Ishikawa (cell line): Measurements from ENCODE around the gene MARCHF11.

Source experiments
- CEBPB ChIP-seq: IDR thresholded peaks from 2 replicates; pipeline ENCODE4 v1.6.1; 2012
- CREB1 ChIP-seq: IDR thresholded peaks from 2 replicates; pipeline ENCODE4 v1.6.1; 2012; ENCODE audit warnings: low read depth
- EGR1 ChIP-seq: IDR thresholded peaks from 2 replicates; pipeline ENCODE4 v1.6.1; 2012
- EP300 ChIP-seq: IDR thresholded peaks from 2 replicates; pipeline ENCODE4 v1.6.1; 2012; ENCODE audit warnings: borderline replicate concordance
- FOXM1 ChIP-seq: IDR thresholded peaks from 2 replicates; pipeline ENCODE4 v1.6.1; 2012; ENCODE audit warnings: low read depth, borderline replicate concordance
- MAX ChIP-seq: IDR thresholded peaks from 2 replicates; pipeline ENCODE4 v1.6.1; 2012
- RAD21 ChIP-seq: IDR thresholded peaks from 2 replicates; pipeline ENCODE4 v1.6.1; 2012; ENCODE audit warnings: low read depth
- REST ChIP-seq: IDR thresholded peaks from 2 replicates; pipeline ENCODE4 v1.6.1; 2012; ENCODE audit warnings: low read depth, mild to moderate bottlenecking
- TAF1 ChIP-seq: IDR thresholded peaks from 2 replicates; pipeline ENCODE4 v1.6.1; 2012; ENCODE audit warnings: low read depth, mild to moderate bottlenecking
- TCF12 ChIP-seq: IDR thresholded peaks from 2 replicates; pipeline ENCODE4 v1.6.1; 2012; ENCODE audit warnings: low read depth
- TEAD4 ChIP-seq: IDR thresholded peaks from 2 replicates; pipeline ENCODE4 v1.6.1; 2012
- USF1 ChIP-seq: IDR thresholded peaks from 2 replicates; pipeline ENCODE4 v1.6.1; 2012
- YY1 ChIP-seq: IDR thresholded peaks from 2 replicates; pipeline ENCODE4 v1.6.1; 2012; ENCODE audit warnings: low read depth
- ZBTB7A ChIP-seq: IDR thresholded peaks from 2 replicates; pipeline ENCODE4 v1.6.1; 2012; ENCODE audit warnings: low read depth

GRCh38 chr5:16143361-16144049, 36.1 kb downstream of the MARCHF11 start:
- TF ChIP-seq USF1 (no peak), MAX (no peak), TAF1 (no peak), REST (no peak), YY1 (no peak), ZBTB7A (no peak), RAD21 (no peak), CEBPB (no peak), TEAD4 (no peak), EP300 (no peak), TCF12 (no peak), EGR1 (no peak), CREB1 (no peak), FOXM1 (no peak)
